Iris pigment epithelial cell (primary cell): ENCODE data around the gene PCDH12.
A peak's percentile ranks its signal among the peaks of the same experiment; 100 is the strongest.
"Not testable (repeated sequence)": the region's sequence is repeated elsewhere in the genome, so short reads cannot be mapped to it uniquely, and the experiment has no call there.

Source experiments
- DNase-seq: peaks from one replicate; pipeline ENCODE4 v3.0.0-alpha.2; 2011; ENCODE audit warnings: low read depth

PCDH12 gene

DNA sequence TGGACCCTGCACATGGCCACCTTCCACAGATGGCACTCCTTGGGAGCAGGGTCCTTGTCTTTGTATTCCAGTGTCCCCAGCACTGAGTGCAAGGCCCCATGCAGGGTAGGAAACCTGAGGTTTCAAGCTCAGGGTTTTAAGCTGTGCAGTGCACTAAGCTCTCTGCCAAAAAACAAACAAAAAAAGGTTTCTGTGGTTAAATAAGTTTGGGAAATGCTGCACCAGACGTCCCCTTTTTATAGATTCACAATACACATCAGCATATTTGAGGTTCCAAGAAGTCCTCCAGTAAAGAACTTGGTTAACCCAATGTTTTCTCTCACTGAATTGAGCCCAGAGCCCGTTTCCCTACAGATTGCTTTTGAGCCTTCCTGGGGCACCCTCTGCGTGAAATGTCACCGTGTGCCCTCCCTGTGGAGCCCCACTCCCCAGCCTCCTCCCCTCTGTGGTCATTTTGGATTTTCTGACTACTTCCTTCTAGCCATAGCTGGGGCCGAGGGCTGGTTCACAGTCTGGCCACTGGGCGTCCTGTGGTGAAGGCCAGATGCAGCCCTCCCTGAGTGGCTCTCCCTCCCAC lies 17.2 kb downstream of the PCDH12 start:
- DNase-seq: no peak

DNA sequence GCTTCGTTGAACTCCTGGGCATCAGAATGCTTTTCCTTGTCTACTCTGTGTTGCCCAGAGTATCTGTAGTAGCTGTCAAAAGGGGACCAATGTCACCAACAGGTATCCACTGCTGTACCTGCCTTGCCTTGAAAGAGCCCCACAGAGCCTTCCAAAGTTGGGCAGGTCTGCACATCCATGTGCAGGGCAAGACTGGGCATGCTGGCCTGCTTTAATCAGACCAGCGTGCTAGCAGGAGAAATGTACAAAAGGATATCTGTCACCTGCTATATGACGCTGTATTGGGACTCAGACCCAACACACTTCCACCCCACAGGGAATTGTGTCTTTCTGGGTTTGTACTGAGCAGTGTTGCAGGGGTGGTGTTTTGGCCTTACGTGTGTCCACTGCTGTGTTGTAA lies 22.5 kb downstream of the PCDH12 start:
- DNase-seq: no peak

DNA sequence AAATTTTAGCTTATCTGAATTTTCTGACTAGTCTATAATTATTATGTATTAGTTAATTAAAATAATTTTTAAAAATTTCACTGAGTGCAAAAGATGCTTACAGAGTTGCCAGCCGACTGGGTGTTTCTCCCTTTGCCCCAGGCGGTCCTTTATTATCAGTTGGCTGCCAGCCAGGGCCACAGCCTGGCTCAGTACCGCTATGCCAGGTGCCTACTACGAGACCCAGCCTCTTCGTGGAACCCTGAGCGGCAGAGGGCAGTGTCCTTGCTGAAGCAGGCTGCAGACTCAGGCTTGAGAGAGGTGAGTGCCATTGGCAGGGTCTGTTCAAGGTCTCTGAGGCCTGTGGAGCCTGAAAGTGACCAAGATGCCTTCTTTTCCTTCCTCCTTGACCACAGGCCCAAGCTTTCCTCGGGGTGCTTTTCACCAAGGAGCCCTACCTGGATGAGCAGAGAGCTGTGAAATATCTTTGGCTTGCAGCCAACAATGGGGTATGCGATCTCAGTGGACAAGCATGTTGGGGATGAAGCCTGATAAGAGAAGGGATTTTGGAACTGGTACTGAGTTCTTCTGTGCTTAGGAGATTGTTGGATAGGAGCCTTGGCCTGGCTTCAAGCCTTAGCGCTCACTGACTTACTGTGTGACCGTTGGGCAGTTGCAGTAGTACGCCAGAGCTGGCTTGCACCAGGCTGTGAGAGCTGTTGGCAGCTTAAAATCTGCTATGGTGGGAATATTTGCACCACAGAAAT lies 23.7 kb downstream of the PCDH12 start:
- peak; percentile 8 for DNase-seq

GRCh38 chr5:141933151-141933550 lies 24.9 kb downstream of the PCDH12 start:
- DNase-seq: no peak

DNA sequence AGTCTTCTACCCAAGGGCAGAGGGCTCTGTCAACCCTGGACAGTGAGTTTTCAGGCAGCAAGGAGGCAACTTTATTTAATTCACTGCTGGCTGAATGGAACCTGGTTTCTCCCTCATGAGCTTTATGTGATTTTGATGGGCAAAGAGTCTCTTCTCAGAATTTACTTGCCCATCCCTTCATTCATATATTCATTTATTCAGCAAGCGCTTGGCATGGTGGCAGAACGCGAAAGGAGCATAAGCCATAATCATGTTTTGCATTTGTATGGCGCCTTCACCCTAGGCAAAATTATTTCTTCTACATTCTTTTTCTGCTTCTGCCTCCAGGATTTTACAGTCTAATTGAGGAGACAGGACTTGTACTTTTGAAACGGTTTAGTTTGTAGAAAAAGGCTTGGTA lies 26.3 kb downstream of the PCDH12 start:
- DNase-seq: no peak

DNA sequence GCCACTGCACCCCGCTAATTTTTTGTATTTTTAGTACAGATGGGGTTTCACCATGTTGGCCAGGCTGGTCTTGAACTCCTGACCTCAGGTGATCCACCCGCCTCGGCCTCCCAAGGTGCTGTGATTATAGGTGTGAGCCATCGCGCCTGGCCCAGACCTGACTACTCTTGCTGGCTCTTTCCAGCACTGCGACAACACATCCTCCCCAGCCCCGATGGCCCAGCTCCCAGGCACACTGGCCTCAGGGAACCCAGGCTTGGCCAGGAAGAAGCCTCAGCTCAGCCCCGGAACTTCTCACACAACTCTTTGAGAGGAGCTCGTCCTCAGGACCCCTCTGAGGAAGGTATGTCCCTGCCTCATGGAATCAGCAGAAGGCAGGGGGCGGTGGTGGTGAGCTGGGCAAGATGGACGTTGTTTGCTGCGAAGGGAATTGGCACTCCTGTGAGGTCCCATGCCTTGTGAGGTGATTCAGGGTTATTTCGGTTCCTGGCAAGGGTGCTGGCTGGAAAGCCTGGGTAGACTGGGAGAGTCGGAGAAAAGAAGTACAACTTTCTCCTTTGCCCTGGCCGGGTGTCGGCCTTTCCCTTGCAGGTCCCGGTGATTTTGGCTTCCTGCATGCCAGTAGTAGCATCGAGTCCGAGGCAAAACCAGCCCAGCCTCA lies 28.5 kb downstream of the PCDH12 start:
- no peak for DNase-seq

GRCh38 chr5:141928051-141928450 lies 30.0 kb downstream of the PCDH12 start:
- DNase-seq: no peak

DNA sequence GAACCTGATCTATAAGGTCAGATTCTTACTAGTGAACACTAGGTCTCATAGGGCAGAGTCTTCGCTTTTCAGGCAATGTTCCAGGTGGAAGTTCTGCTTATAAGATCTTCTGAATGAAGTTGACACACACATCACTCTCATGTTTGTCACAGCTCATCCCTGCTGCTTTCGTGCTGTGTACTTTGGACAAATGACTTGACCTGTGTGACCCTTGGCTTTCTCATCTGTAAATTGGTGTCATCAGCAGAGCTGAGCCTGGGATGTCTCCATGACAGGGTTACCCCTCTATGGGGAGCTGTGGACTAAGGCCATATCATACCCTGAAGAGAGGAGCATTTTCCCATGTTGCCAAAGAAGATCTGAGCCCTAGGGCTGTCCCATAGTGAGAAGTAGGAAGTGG lies 31.6 kb downstream of the PCDH12 start:
- DNase-seq: no peak

GRCh38 chr5:141923448-141924313 lies 34.3 kb downstream of the PCDH12 start, which contains the start of gene DELE1:
DELE1 (plus strand) TSS chr5:141923871; CDS start chr5:141923942, 71 bp downstream.
- DNase-seq: peak; percentile 95

GRCh38 chr5:141922827-141923447 lies 35.1 kb downstream of the PCDH12 start:
- not testable (repeated sequence) for DNase-seq

DNA sequence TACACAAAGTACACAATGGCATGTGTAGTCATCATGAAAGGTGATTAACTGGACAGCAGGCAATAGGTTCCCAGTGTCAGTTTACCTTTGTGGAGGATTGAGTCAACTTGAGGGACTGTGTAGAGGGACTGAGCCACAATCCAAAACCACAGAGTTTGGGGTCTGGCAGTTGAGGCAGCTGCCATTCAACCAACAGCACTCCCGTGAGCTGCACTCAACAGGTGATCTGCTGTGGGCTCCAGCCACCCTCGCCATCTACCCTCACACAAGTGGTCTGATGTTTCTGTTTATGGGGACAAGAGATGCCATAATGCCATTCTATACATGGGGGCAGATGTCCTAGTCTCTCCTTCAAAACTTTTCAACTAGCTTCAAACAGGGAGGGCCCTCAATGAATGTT lies 37.2 kb downstream of the PCDH12 start:
- no peak for DNase-seq

DNA sequence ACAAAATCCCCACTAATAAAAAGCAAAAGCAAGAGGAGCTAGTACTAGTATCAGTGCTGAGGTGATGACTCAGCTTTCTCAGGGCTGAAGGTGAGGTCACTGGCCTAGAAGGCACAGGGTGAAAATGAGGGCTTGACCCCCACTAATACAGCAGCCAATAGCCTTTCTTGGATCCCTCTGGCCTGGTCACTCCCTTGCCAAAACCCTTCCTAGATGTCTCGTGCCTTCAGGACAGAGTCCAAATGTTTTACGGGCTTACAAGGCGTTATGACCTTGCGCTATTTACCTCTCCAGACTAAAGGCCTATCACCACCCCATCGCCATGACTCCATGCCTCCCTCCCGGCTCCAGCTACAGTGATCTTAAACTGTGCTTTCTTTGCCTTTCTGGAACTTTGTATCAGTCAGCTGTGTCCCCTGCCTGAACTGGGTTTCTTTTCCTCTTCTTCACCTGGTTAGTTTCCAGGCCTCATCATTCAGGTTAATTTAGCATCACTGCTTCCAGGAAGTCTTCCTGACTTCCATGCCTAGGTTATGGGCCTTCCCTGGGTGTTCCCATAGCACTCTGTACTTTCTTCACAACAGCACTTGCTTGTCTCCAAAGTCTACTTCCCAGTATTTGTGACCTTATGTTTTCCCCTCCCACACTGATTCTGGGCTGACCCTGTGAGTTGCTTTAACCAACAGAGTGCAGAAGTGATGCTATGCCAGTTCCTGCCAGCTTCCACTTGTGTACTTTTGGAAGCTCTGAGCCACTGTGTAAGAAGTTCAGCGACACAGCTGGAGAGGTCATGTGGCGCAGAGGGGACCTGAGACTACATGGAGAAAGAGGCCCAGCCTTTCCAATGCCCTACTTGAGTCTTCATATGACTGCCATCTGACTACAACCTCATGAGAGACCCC lies 38.5 kb downstream of the PCDH12 start:
- DNase-seq: no peak

GRCh38 chr5:141917760-141918159 lies 40.2 kb downstream of the PCDH12 start:
- DNase-seq: no peak

DNA sequence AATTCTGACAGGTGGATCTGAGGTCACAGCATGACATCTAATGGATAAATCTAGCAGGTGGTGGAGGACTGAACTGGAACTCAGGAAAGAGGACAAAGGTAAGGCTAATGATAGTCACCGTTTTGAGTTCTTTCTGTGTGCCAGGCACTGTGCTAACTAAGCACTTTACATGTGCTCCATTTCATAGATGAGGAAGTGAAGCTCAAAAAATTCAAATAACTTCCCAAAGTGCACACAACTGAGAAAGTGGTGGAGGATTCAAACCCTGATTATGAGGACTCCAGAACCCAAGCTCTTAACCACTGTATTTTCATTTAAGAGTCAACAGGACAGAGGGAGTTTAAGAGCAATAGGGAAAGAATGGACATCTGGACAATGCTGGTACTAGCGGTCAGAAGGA lies 41.5 kb downstream of the PCDH12 start:
- no peak for DNase-seq

DNA sequence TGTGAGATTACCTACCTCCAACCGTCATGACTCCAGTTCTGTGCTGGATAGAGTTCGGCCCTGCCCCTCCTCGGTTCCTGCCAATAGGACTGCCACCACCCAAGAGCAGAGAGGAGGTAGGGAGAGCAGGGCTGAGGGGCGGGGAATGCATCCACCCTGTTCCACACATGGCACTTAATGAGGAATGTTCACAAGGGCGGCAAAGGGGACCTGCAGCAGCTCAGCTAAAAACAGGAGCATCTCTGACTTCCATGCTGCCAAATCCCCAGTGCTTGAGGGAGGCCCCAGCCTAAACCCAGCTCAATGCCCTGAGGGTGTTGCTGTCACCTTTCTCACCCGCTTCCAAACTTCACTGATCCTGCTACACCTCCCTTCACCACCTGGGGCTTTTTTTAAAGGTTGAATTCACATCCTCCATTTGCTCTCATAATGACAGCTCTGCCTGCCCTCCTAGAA lies 42.1 kb downstream of the PCDH12 start:
- no peak for DNase-seq

DNA sequence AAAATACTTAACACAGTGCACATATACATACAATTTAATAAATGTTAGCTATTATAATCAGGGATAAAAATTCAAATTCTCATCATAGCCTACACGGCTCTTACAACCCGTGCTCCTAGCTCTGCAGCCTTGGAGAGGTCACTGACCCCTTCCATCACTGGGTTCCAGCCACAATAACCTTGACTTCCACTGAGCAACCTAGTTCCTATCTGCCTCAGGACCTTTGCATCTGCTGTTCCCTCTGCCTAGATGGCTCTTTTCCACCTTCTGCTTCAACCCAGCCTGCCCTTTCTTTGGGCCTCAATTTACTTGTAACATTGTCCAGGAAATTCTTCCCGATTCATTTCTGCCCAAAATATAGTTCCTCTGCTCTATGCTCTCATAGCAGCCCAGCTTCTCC lies 43.2 kb downstream of the PCDH12 start:
- no peak for DNase-seq

DNA sequence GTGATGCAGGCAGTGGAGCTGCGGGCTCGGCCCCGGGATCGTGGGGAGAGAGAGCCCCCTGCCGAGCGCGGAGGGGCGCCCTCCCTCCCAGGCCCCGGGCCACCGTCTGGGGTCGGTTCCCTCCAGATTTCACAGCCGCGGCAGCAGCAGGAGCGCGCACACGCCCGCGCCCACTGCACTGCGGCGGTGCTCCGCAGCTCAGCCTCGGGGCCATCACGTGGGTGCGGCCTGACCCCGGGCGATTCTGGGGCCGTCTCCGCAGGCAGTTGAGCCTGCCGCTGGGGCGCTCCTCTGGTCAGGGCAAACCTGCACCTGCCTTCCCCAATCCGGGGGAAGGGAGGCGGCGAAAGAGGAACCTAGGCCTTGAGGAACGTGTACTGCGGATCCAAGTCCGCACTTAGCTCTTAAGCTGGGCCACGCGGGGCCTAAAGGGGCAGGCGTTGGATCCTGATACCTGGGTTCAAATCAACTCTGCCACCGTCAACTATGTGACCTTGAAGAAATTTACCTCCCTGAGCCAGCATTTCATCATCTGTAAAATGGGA lies 43.7 kb downstream of the PCDH12 start:
- peak; percentile 25 for DNase-seq

DNA sequence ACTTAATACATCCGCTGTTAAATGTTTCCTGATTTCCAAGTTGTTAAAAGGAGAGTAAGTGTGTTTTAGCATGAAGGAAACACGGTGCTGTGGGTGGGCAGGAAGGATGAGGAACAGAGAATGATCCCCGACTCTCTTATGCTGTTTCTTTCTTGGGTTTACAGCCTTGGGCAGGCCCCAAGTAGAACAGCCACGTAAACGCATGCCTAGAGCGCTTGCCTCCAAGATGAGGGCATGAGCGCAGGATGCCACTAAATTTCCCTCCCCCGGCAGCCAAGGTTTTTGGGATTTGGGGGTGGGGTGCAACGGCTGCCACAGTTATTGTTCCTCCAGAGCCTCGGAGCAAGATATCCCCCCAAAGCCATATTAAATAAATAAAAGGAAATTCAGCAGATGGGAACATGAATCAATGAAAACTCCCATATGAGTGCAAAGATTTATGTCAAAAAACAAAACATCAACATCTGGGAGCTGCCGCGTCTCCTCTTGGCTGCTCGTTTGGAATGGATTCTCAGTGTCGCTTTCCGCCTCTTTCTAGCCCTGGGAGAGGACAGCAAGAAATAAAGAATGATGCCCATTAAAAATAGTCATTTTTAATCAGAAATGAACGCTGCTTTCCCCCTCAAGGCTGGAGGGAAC lies 44.3 kb downstream of the PCDH12 start:
- no peak for DNase-seq

DNA sequence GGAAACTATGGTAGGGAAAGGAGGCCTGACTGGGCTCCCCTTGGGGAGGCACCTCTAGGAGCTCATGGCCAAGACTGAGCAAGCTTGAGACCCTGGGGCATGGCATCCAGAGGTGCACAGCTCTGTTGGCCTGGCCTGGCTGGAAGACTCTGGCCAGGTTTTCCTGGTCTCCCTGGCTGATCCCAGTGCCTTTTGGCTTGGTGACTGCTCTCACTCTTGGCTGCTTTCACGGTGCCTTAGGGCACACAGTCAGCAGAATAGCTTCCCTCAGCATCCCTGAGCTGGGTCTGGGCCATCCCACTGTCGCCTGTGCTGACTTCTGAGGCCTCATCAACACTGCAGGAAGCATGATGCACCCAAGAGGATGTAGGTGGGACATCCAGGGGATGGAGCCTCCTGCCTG lies 47.7 kb downstream of the PCDH12 start:
- no peak for DNase-seq

DNA sequence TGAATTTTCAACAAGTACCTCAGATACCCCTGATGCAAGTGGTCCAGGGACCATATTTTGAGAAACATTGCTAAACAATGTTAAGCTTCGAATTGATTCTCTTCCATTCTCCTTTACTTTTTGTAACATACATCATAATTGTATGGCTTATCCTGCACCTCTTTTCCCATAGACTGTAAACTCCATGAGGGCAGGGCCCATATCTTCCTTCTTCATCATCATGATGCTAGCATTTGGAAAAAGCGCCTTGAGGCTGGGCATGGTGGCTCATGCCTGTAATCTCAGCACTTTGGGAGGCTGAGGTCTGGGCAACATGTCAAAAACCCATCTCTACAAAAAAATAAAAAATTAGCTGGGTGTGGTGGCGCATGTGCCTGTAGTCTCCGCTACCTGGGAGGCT lies 48.8 kb downstream of the PCDH12 start:
- DNase-seq: no peak
